ENCODE data around the gene LHFPL3.

DNA sequence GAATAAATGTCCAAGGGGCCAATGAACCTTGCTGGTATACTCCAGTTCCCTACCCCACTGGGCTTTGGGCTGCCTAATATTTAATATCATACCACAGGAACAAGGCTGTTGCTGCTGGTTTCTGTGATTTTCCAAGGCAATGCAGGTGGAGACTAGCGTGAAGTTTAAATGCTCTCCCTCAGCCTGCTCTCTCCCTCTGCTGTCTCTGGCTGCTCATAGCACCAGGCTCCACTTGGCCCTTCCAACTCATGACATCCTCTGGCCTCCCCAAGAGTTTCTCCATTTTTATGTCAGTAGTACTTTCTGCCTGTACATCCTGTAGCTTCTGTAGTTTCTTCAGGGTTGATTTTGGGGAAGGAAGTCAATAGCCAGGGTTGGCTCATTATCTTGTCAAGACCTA lies 103.5 kb downstream of the LHFPL3 start:
- TF ChIP-seq, protein P1, sequence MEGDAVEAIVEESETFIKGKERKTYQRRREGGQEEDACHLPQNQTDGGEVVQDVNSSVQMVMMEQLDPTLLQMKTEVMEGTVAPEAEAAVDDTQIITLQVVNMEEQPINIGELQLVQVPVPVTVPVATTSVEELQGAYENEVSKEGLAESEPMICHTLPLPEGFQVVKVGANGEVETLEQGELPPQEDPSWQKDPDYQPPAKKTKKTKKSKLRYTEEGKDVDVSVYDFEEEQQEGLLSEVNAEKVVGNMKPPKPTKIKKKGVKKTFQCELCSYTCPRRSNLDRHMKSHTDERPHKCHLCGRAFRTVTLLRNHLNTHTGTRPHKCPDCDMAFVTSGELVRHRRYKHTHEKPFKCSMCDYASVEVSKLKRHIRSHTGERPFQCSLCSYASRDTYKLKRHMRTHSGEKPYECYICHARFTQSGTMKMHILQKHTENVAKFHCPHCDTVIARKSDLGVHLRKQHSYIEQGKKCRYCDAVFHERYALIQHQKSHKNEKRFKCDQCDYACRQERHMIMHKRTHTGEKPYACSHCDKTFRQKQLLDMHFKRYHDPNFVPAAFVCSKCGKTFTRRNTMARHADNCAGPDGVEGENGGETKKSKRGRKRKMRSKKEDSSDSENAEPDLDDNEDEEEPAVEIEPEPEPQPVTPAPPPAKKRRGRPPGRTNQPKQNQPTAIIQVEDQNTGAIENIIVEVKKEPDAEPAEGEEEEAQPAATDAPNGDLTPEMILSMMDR (IDR thresholded peaks at IDR 0.05) = no peak
- TF ChIP-seq EZH2 (IDR thresholded peaks at IDR 0.05) = no peak
